ENCODE data around the gene SLC2A5.

GRCh38 chr1:9087411-9088125, 18.1 kb upstream of the SLC2A5 start:
- TF ChIP-seq CTCF (IDR thresholded peaks at IDR 0.05) (no peak), POLR2A (IDR thresholded peaks at IDR 0.05) (no peak), POLR2AphosphoS5 (IDR thresholded peaks at IDR 0.05; ENCODE audit: insufficient read depth in 1 of 2, low read depth in 1 of 2) (no peak)
